ENCODE results near the gene BCOR. TPM values are rescaled to one million over a fixed set of nuclear protein-coding genes. Genes with fewer than 3 reads are reported as not detected.

Gene BCOR
- total RNA-seq, 1 donor from 2014 or later, result 24.3 TPM

DNA sequence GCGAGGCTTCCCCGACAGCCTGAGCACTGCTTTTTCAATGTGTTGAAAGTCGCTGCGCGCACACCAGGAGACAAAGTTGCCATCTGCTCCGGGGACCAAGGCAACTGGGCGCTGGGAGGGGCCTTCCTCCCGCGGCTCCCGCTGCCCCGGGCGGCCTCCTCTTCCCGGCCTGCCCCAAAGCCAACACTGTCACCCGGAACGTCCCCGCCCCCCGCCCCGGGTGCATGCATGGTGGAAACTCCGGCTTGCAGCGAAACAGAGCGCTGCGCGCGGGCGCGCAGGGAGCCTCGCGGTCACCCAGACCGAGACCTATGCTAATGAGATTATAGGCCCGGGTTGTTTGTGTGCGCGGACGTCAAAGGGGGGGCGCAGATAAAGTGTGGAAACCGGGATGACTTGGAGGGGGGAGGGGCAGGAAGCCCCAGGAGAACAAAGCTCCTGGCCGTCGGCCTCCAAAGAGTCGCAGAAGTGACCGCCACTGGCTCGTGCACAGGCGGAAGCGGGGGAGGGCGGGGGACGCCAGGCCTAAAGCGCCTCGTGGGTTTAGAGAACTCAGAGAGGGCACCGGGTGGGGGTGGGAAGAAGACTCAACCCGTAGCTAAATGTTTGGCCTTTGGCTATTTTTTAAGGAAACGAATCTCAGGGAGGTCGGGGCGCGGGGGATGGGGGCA lies 88.8 kb downstream of the BCOR start:
- TF ChIP-seq, protein P1, sequence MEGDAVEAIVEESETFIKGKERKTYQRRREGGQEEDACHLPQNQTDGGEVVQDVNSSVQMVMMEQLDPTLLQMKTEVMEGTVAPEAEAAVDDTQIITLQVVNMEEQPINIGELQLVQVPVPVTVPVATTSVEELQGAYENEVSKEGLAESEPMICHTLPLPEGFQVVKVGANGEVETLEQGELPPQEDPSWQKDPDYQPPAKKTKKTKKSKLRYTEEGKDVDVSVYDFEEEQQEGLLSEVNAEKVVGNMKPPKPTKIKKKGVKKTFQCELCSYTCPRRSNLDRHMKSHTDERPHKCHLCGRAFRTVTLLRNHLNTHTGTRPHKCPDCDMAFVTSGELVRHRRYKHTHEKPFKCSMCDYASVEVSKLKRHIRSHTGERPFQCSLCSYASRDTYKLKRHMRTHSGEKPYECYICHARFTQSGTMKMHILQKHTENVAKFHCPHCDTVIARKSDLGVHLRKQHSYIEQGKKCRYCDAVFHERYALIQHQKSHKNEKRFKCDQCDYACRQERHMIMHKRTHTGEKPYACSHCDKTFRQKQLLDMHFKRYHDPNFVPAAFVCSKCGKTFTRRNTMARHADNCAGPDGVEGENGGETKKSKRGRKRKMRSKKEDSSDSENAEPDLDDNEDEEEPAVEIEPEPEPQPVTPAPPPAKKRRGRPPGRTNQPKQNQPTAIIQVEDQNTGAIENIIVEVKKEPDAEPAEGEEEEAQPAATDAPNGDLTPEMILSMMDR (conservative IDR thresholded peaks at IDR 0.05; ENCODE audit: low read depth, low read length), result no peak
- H3K4me3 ChIP-seq (ENCODE audit: low read depth, low read length), result peak overlapping the region; percentile 20
- no peak for DNase-seq (ENCODE audit: low read depth)

DNA sequence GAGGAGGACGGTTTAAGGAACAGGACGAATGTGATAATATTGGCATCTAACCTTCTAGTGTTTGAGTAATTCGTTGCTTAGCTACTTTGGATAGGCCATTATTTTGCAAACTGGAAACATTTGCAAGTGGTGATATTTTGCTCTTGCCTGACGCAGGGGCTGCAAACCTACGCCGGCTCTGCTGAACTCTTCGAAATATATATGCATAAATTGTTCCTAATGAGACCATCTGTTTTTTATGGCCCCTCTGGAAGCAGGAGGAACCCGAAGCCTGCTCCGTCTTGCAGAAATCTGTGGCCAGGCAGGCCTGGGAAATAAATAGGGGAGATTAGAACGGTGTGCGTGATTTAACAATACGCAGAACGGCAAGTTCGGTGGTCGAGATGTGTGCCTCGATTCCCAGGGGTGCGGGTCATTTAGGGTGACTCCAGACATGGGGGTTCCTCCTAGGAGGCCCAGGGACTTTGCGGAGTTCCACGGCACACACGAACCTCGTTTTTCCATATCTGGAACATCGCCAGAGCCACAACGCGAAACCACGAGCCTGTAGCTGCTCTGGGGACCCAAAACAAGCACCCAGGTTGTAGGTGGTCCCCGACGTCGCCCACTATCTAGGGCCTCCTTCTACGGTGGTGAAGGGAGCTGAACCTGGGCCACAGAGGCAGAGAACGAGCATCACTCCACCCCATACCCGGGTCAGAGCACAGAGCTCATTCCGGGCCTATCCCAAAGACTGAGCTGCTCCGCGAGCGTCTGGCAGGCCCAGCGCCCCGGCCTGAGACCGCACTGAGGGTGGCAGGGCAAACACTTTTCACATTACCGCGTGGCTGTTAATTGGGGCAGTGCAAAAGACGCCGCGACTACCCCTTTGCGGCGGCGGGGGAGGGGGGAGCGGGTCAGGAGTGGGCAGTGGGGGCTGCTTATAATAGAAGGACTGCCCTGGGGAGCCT lies 89.7 kb downstream of the BCOR start:
- TF ChIP-seq, protein P1 (conservative IDR thresholded peaks at IDR 0.05; ENCODE audit: low read depth, low read length), result no peak
- no peak for DNase-seq (ENCODE audit: low read depth)
- H3K4me3 ChIP-seq (ENCODE audit: low read depth, low read length), result no peak overlapping the region

DNA sequence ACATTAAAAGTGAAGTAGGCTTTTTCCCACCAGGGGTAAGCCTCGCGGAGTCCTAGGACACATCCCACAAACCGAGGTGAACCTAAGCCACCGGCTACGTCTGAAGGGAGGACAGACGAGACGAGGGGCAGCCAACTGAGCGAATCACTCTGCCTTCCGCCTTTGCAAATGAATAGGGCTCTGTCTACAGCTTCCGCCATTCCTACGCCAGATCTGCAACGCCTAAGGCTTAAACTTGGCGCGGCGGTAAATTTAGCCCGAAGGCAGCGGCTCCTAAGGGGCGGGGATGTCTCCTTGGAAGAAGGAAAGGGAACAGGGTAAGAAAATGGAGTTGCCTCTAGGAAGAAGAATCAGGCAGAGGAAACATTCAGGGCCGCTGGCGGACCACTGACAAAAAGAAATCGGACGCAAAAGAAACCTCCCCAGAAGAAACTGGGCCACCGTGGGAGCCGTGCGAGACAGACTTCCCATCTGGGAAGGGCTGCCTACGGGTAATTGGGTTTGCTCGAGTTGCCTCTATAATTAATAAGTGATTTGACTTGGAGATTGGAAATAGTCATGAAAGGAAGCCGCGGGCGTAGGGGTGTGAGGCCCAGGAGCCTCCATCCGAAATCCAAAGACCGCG lies 90.5 kb downstream of the BCOR start:
- DNase-seq (ENCODE audit: low read depth), result no peak
- no peak overlapping the region for H3K4me3 ChIP-seq (ENCODE audit: low read depth, low read length)
- TF ChIP-seq, protein P1 (conservative IDR thresholded peaks at IDR 0.05; ENCODE audit: low read depth, low read length), result no peak

DNA sequence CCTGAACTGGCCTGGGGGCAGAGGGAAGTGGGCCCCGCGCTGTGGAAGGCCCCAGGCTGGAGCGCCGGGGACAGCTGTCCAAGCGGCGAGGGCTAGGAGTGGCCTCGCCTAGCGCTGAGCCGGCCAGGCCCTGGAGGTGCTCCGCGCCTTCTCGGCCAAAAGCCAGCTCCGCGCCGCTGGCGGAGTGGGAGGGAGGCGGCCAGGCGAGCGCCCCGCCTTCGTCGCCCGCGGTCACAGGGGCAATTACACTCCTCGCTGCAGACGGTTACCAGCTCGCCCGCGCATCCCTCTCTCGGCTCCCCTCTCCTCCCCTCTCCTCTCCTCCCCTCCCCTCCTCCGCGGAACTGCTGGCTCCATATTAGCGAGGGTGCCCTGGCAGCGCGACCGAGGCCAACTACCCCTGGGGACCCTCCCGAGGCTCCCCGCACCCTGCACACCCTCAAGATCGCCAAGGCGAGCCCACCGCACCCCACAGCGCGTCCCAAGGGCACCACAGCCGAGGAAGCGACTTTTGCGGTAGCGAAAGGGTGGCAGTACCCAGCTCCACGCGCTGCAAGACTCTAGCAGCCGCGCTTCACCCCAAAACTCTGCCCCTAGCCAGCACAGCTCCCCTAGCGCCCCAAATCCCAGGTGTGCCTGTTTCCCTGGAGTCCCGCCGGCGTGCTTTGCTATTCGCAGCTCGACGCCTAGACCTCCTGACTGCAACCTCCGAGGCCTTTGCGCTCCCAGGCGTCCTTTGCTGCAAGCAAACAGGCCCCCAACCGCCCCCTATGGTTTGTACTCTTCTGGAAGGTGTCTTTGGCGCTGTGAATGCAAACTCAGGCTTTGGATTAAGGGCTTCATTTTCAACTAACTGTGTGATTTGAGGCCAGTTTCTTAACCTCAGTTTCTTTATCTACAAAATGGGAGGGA lies 91.4 kb downstream of the BCOR start:
- TF ChIP-seq, protein P1 (conservative IDR thresholded peaks at IDR 0.05; ENCODE audit: low read depth, low read length), result no peak
- DNase-seq (ENCODE audit: low read depth), result no peak
- no peak overlapping the region for H3K4me3 ChIP-seq (ENCODE audit: low read depth, low read length)

DNA sequence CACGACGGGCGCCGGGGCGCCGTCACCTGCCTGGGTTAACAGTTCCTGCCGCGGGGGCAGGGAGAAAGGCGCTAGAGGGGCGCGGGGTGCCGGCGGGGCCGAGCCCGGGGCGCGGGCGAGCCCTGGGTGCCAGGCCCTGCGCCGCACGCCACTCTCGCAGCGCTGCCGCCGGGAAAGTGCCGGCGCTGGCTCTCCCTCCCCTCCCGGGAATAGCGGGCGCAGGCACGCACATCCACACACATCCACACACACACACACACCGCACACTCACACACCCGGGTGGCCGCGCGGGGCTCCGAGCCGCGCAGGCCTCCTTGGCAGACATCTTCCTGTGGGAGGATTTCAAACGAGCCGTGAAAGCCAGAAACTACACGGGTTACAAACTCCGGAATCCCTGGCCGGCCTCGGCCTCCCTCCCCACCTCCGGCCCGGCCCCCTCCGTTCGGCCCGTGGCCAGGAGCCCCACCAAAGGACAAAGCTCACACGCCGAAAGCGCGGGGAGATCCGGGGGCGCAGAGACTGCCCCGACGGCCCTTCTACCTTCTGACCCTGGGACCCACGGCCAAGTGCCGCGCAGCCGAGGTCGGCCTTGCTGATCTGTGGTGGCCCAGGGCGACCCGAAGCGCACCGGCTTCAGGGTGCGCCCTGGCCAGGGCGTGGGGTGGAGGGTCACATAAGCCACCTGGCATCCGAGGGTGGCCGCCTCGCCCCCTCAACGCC lies 92.3 kb downstream of the BCOR start:
- no peak for DNase-seq (ENCODE audit: low read depth)
- TF ChIP-seq, protein P1 (conservative IDR thresholded peaks at IDR 0.05; ENCODE audit: low read depth, low read length), result no peak
- H3K4me3 ChIP-seq (ENCODE audit: low read depth, low read length), result peak overlapping the region; percentile 8

DNA sequence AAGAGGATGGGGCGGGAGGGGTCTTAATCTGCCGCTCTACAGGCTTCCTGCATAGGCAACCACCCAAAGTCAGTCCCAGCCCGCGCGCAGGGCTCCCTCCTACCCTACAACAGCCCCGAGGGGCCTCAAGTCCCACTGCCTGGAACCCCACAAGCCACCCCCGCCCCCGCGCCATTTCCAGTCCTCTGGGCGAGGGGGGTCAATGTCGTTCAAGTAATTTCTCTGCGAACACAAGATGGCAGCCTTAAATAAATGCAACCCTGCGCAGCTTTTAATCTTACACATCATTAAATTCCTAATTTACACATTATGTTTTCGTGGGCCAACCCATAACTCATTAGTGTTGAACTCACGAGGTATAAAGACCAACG lies 92.9 kb downstream of the BCOR start:
- TF ChIP-seq, protein P1 (conservative IDR thresholded peaks at IDR 0.05; ENCODE audit: low read depth, low read length), result no peak
- no peak for DNase-seq (ENCODE audit: low read depth)
- H3K4me3 ChIP-seq (ENCODE audit: low read depth, low read length), result no peak overlapping the region
